Measurements from ENCODE around the gene TBX3. TPM values are rescaled to one million over a fixed set of nuclear protein-coding genes. Genes with fewer than 3 reads are reported as not detected.

TBX3 gene
- polyA plus RNA-seq, 4 donors: 66.5 to 101 (median 78.9) TPM

DNA sequence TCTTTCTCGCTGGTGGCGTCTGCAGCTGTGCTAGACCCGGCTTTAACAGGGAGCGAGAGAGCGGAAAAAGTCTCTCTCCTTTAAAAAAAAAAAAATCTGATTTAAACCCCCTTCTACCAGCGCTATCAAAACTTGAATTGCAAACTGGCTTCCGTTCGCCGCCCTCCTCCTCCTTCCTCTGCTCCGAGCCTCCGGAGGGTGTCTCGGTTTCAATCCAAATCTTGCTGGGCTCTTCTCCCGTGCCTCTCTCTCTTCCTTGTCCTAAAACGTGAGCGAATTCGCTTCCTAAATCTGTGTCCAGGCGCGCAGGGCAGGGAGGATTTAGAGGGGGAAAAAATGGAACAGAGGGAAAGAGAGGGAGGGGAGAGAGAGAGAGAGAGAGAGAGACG, 272 bp downstream of the TBX3 start:
- DNase-seq (ENCODE audit: low read depth in 4 of 4, low spot score in 3 of 4): no peak

DNA sequence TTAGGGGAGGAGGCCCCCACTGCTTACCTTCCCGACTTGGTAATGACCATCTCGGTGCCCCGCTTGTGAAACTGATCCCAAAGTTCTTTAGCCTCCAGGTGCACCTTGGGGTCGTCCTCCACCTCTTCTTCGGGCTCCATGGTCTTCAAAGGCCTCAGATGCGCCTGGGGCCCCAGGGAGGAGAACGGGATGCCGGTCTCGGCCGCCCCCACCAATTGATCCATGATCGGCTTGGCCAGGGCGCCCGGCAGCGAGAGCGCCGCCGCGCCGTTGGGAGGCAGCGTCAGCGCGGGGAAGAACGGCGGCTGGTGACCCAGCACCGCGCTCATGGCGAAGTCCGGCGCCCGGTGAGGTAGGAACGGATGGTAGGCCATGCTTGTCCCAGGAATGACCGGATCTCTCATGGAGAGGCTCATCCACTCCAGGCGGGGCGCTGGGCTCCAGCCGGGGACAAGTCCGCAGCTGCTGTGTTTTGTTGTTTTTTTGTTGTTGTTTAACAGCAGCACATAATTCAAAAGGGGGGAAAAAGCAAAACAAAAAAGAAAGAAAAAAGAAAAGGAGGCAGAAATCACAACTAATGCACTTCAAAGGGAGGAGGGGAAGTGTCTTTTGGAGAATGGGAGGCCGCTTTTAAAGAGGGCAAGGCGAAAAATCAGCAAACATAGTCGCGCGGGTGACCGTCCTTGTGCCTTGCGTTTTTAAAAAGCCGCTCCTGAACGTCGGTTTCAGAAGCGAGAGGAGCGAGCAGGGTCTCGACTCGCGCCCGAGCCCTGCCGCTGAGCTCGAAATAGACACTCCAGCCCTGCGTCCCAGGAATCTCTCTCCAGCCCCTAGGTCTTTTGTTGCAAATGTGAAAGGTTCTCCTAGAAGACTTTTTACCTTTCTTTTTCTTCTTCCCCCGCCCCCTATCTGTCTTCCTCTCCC, 928 bp downstream of the TBX3 start:
- no peak for DNase-seq (ENCODE audit: low read depth in 4 of 4, low spot score in 3 of 4)

GRCh38 chr12:114682106-114682784, 1.7 kb downstream of the TBX3 start:
- DNase-seq (ENCODE audit: low read depth in 4 of 4, low spot score in 3 of 4): no peak

DNA sequence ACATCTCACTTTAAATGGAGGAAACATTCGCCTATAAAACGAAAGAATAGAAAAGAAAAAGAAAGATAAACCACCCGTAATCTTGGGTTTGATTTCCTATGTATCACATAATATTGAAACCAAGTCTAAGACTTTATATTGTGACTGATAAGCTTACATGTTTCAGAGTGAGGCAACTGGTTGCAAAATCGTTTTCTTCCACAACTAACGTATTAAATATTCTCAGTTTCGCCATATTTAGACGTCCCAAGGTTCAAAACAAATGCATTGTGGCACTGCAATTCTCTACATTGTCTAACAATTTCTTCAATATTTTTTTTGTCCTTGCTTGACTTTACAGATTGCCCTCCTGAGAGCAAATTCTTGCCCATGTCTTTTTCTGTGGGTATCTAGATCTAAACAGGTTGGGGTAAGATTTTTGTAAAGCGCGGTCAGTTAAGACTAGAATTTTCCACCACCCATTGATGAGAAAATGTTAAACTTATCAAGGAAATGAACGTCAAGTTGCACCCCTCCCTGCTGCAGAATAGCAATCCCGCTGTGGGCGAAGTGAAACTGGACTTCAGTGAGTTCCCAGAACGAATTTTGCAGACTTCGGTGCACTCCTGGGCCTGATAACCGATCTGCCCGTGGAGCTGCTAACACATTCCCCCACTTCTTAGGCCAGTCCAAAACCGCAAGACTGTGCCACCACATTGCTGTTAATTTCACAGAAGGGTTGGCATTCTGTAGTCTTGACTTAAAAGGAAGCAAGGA, 2.7 kb downstream of the TBX3 start:
- no peak for DNase-seq (ENCODE audit: low read depth in 4 of 4, low spot score in 3 of 4)

GRCh38 chr12:114680604-114681069, 3.3 kb downstream of the TBX3 start:
- no peak for DNase-seq (ENCODE audit: low read depth in 4 of 4, low spot score in 3 of 4)

- DNase-seq (ENCODE audit: low read depth in 4 of 4, low spot score in 3 of 4): no peak
Measured at GRCh38 chr12:114679942-114680341, 4.0 kb downstream of the TBX3 start.

- DNase-seq (ENCODE audit: low read depth in 4 of 4, low spot score in 3 of 4): no peak
Measured at GRCh38 chr12:114679452-114679875, 4.5 kb downstream of the TBX3 start.

DNA sequence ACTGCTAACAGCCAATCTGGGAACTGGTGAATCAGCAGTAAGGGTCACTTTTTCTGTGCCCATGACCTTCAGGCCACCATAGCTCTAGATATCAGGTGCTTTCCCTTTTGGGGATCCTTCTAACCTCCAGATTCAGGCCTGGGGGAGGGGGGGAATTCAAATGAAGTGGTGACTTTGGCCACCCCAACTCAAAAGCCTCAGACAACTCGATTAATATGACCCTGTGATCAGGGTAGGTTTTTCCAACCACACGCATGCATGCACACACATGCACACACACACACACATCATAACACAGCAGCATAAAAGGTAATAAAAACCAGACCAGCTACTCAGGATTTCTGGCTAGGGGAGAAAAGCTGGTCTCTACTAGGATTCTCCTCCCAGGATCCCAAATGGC, 5.3 kb downstream of the TBX3 start:
- DNase-seq (ENCODE audit: low read depth in 4 of 4, low spot score in 3 of 4): no peak

- DNase-seq (ENCODE audit: low read depth in 4 of 4, low spot score in 3 of 4): no peak
Measured at GRCh38 chr12:114678028-114678427, 5.9 kb downstream of the TBX3 start.

GRCh38 chr12:114676142-114676741, 7.7 kb downstream of the TBX3 start:
- no peak for DNase-seq (ENCODE audit: low read depth in 4 of 4, low spot score in 3 of 4)

GRCh38 chr12:114674251-114675047, 9.5 kb downstream of the TBX3 start:
- no peak for DNase-seq (ENCODE audit: low read depth in 4 of 4, low spot score in 3 of 4)

DNA sequence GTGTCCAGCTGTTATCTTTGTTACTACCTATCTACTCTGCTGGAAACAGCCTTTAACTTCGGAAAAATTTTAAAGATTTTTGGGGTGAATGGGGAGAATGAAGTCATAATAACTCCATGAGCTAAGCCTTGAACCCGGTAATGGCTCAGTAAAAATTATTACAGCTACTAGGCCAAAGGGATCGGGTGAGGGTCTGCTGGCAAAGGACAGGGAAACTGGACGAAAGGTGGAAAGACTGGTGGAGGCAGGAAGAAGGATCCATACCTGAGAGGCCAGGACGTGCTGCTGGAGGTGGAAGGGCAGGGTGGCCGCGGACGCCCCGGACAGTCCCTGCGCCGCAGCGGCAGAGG, 10.1 kb downstream of the TBX3 start:
- DNase-seq (ENCODE audit: low read depth in 4 of 4, low spot score in 3 of 4): no peak

- DNase-seq (ENCODE audit: low read depth in 4 of 4, low spot score in 3 of 4): no peak
Measured at GRCh38 chr12:114673169-114673833, 10.7 kb downstream of the TBX3 start.

- no peak for DNase-seq (ENCODE audit: low read depth in 4 of 4, low spot score in 3 of 4)
Measured at GRCh38 chr12:114672817-114673168, 11.2 kb downstream of the TBX3 start.

DNA sequence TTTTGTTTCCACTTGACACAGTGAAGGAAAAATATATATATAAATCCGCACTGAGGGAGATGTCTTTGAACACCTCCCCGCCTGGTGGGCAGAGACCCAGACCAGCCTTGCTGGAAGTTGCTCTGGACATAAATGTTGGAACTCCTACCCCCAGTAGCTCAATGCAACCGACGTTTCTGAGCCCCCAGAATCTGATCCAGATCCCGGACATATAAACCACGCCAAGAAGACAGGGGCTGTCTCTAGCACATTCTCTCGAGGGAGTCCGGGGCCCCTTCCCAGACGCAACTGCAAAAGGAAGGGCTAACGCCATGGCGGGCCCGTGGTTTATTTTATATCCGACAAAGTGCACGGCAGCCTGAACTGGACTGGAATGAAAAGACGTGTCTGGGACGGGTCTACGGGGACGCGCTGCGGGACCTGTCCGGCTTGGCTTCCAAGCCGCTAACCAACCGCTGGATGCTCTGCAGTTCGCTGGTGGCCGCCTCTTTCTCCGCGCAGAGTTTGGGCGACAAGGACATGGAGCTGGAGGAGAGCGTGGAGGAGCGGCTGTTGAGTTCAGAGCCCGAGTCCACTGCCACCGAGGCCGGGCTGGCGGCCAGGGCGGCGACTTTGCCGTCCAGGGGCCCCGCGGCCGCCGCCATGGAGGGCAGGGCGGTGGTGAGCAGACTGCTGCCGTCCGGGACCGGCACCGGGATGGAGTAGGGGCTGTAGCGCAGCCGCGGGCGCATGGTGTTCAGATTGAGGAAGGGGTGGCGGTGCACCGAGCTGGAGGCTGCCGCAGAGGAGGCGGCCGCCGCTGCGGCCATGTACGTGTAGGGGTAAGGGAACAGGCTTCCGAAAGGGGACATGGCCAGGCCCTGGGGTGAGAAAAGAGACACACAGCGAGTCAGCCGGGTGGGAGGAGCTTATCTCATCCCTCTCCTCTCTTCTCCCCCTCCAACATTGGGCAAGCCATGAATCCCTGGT, 12.2 kb downstream of the TBX3 start:
- DNase-seq (ENCODE audit: low read depth in 4 of 4, low spot score in 3 of 4): no peak

DNA sequence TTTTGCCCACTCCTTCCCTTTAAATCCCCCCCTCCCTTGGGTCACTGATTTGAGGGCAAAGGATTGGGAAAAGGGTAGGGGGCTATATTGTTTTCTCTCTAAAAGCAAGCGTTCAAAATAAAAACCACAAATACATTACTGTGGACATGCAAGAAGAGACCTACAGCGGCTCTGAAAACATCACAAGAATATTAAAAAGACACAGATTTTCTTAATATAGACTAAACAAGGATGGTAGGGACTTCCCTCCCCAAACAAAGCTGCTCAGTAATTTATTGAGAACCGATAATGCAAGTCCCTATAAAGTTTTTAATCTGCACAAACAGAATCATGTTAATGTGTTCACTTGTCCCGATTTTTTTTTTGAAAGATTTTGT, 12.9 kb downstream of the TBX3 start:
- DNase-seq (ENCODE audit: low read depth in 4 of 4, low spot score in 3 of 4): no peak

DNA sequence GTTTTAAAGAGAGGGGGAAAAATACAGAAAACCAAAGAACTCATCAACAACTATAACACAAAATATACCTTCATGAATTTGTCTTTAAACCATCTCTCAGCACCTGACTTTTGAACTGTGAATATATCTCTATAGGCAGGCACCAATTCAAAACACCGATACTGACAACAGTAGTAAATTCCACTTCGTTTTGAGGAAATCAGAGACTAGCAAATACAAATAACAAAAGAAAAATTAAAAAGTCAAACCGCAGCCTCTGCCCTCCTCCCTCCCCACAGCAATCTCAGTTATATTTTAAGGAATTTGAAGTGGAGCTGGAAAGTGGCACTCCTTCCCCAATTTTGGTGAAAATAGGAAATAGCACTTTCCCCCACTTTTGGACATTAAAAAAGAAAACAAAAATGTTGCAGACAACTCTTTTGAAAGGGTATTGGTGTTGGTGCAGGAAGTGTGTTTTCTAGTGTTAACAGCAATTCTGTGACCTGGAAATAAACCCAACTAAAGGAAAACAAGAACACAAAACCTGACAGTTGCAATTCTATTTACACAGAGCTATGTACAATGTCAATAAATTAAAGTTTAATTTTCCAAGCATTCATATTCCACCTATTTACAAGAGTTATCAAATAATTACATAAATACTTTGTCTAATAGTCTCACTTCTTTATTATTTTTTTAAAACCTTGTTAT, 13.5 kb downstream of the TBX3 start:
- no peak for DNase-seq (ENCODE audit: low read depth in 4 of 4, low spot score in 3 of 4)

Data from right renal pelvis (tissue), 4 donors.